ENCODE results near the gene VTCN1.

GRCh38 chr1:117213046-117213445, 2.3 kb upstream of the VTCN1 start:
- TF ChIP-seq RAD21 (IDR thresholded peaks at IDR 0.05 in 1 of 2, conservative IDR thresholded peaks at IDR 0.05 in 1 of 2; ENCODE audit: low read depth in 2 of 2, low read length in 2 of 2), result no peak
- TF ChIP-seq SP1 (IDR thresholded peaks at IDR 0.05; ENCODE audit: low read depth, low read length), result no peak
- no peak for TF ChIP-seq CTCF (IDR thresholded peaks at IDR 0.05; ENCODE audit: control extremely low read depth in 1 of 3, insufficient read depth in 1 of 3, low read depth in 1 of 3, low read length in 3 of 3)
- no peak for TF ChIP-seq NRF1 (IDR thresholded peaks at IDR 0.05; ENCODE audit: low read depth, low read length)
- TF ChIP-seq CHD1 (IDR thresholded peaks at IDR 0.05; ENCODE audit: low read depth, low read length), result no peak

All from H1 (cell line).